Bronchial epithelial cell (primary cell): ENCODE measurements around the gene CDK2. TPM values are rescaled to one million over a fixed set of nuclear protein-coding genes. Genes with fewer than 3 reads are reported as not detected.
"Not testable (repeated sequence)": the region's sequence is repeated elsewhere in the genome, so short reads cannot be mapped to it uniquely, and the experiment has no call there.

Experiments used
- DNase-seq: peaks from one replicate; pipeline ENCODE4 v3.0.0-alpha.2; 2010; ENCODE audit warnings: low read depth
- FAIRE-seq: peaks from 2 replicates; lab custom pipeline; 2011; peaks lifted over from hg19 to GRCh38; lab: Jason Lieb, UNC
- H3K27me3 ChIP-seq: 2 replicates; pipeline ENCODE4 v1.5.1; 2011; ENCODE audit warnings: low read length; ENCODE audit not compliant: control insufficient read depth, insufficient read depth
- H3K36me3 ChIP-seq: 2 replicates; pipeline ENCODE4 v1.5.1; 2011; ENCODE audit warnings: low read length; ENCODE audit not compliant: control insufficient read depth, insufficient read depth
- H3K4me3 ChIP-seq: 2 replicates; pipeline ENCODE4 v1.5.1; 2011; ENCODE audit warnings: mild to moderate bottlenecking, low read depth, low read length, control low read depth
- CTCF ChIP-seq: IDR thresholded peaks from 2 replicates; pipeline ENCODE4 v1.5.1; 2011; ENCODE audit warnings: mild to moderate bottlenecking, moderate library complexity, low read length, control low read depth, inconsistent platforms; ENCODE audit not compliant: insufficient read depth, severe bottlenecking
- total RNA-seq: library from RNA; depleted of rRNA; stranded (reverse); fragments of >200 nt; gene quantifications from 2 replicates; pipeline ENCODE4 v1.2.1, GENCODE V29; 2014

The CDK2 gene
- 5.2 and 6.8 TPM in 2 replicates for total RNA-seq

DNA sequence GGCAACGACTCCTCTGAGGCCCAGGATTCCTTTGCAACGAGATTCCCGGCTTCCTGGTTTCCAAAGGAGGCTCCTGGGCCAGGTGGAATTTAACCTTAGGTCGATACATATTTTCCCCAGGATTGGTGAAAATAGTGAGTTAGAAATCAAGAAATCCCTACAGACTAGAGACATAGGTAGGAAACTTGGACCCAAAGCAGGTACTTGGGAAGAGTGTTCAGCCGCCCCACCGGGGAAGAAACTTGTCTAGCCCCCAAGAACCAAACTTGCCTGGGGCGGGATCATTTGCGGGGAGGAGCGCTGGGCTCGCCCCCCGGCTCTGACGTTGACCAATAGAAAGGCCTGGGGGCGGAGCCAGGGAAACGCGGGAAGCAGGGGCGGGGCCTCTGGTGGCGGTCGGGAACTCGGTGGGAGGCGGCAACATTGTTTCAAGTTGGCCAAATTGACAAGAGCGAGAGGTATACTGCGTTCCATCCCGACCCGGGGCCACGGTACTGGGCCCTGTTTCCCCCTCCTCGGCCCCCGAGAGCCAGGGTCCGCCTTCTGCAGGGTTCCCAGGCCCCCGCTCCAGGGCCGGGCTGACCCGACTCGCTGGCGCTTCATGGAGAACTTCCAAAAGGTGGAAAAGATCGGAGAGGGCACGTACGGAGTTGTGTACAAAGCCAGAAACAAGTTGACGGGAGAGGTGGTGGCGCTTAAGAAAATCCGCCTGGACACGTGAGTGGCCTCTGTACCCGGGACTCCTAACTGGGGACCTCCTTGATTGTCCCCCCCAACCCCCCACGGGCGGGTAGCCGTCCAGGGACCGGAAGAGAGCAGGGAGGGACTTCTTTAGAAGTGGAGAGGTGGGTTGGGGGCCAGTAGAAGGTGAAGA lies at the start of gene CDK2:
Gene CDK2, plus strand, starts transcription at position 423 of the 874 bp plus-strand sequence. Its CDS starts 179 bp downstream, at position 602.
- FAIRE-seq (no peak), DNase-seq (peak; percentile 67)
- Histone ChIP-seq H3K36me3 (no peaks in the 10 kb centered on the region), H3K27me3 (no peaks in the 10 kb centered on the region), H3K4me3 (peak within 1 kb of the TSS; percentile 85)
- TF ChIP-seq CTCF: no peak

DNA sequence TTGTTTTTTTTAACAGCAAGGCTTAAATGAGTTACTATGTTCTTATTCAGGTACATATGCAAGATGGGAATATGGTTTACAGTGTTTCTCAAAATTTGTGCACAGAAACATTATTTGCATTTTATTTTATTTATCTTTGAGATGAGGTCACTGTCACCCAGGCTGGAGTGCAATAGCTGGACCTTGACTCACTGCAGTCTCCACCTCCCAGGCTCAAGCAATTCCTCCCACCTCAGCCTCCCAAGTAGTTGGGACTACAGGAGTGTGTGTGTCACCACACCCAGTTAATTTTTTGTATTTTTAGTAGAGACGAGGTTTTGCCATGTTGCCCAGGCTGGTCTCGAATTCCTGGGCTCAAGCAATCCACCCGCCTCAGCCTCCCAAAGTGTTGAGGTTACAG lies 47.6 kb upstream of the CDK2 start:
- H3K36me3 ChIP-seq, DNase-seq, FAIRE-seq, H3K4me3 ChIP-seq, H3K27me3 ChIP-seq: not testable (repeated sequence)

GRCh38 chr12:55922126-55922525 lies 44.5 kb upstream of the CDK2 start:
- no peak for FAIRE-seq
- no peak for TF ChIP-seq CTCF
- no peaks in the 10 kb centered on the region for H3K27me3 ChIP-seq
- no peak for DNase-seq
- H3K4me3 ChIP-seq: no peak overlapping the region
- H3K36me3 ChIP-seq: peaks cover 1% of the 10 kb centered on the region

GRCh38 chr12:55923648-55924047 lies 43.0 kb upstream of the CDK2 start:
- DNase-seq, H3K36me3 ChIP-seq, H3K27me3 ChIP-seq, H3K4me3 ChIP-seq, FAIRE-seq: not testable (repeated sequence)

GRCh38 chr12:55925371-55925770 lies 41.3 kb upstream of the CDK2 start:
- no peak for TF ChIP-seq CTCF

DNA sequence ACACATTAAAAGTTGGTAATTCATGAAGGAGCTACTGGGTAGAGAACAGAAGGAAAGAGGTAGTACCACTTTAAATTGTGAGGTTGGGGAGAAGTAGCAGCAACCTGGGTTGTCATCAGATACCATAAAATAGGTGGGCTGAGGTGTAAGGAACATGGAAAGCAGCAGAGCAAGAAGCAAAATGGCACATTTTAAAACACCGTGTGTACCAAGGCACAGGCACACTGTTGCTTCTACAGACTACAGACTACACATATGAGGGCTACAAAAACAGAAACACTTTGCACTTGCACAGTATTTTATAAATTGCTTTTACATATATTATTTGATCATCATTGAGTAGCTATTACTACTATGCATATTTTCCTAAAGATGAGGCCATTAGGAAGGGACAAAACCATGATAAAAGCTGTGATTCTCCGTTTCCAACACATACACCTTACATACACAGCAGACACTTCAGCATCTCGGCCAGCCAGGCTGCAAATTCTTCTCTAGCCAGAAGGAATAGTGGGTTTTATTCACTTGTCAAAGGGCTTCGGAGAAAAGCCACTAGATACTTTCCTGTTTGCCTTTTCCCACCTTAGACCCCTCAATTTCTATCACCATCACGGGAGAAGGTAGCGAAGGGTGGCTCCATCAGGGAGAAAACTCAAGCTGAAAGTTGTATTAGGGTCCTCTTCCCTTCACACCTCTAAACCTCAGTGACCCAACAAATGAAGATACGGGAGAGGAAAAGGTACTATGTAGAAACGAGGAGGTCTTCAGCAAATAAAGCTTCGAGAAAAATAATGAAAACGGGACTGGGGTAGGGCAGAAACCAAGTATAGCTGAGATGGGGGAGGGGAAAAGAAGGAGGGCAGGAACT lies 40.5 kb upstream of the CDK2 start:
- DNase-seq (no peak), FAIRE-seq (no peak)
- H3K4me3 ChIP-seq: peak overlapping the region; percentile 48
- H3K36me3 ChIP-seq: peaks cover 1% of the 10 kb centered on the region
- no peaks in the 10 kb centered on the region for H3K27me3 ChIP-seq
- TF ChIP-seq CTCF: no peak

More at GRCh38 chr12:55925371-55925770, 41.3 kb upstream of the CDK2 start:
- no peak overlapping the region for H3K4me3 ChIP-seq
- H3K36me3 ChIP-seq: peaks cover 1% of the 10 kb centered on the region
- no peak for FAIRE-seq
- H3K27me3 ChIP-seq: no peaks in the 10 kb centered on the region
- no peak for DNase-seq
